ENCODE results near the gene RSRP1.

- TF ChIP-seq FOXA1 (IDR thresholded peaks at IDR 0.05): no peak
- no peak for TF ChIP-seq SUZ12 (IDR thresholded peaks at IDR 0.05)
- no peak for TF ChIP-seq SP1 (IDR thresholded peaks at IDR 0.05)
- no peak for TF ChIP-seq HDGF (IDR thresholded peaks at IDR 0.05; ENCODE audit: borderline replicate concordance)
- TF ChIP-seq FOXK2 (IDR thresholded peaks at IDR 0.05): no peak
- TF ChIP-seq BHLHE40 (IDR thresholded peaks at IDR 0.05; ENCODE audit: borderline replicate concordance): no peak
- TF ChIP-seq ARNT (IDR thresholded peaks at IDR 0.05): no peak
- no peak for TF ChIP-seq FOXM1 (IDR thresholded peaks at IDR 0.05; ENCODE audit: borderline replicate concordance)
- no peak for TF ChIP-seq L3MBTL2 (conservative IDR thresholded peaks at IDR 0.05)
- no peak for TF ChIP-seq CTBP1 (IDR thresholded peaks at IDR 0.05; ENCODE audit: borderline replicate concordance)
- no peak for TF ChIP-seq NFRKB (IDR thresholded peaks at IDR 0.05)
- no peak for TF ChIP-seq TARDBP (IDR thresholded peaks at IDR 0.05)
- TF ChIP-seq, protein P1, sequence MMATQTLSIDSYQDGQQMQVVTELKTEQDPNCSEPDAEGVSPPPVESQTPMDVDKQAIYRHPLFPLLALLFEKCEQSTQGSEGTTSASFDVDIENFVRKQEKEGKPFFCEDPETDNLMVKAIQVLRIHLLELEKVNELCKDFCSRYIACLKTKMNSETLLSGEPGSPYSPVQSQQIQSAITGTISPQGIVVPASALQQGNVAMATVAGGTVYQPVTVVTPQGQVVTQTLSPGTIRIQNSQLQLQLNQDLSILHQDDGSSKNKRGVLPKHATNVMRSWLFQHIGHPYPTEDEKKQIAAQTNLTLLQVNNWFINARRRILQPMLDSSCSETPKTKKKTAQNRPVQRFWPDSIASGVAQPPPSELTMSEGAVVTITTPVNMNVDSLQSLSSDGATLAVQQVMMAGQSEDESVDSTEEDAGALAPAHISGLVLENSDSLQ (IDR thresholded peaks at IDR 0.05): no peak
Measured at GRCh38 chr1:25247829-25248754, 838 bp upstream of the RSRP1 start.
